GM23248 (cell line): ENCODE results near the gene SNX27. TPM values are rescaled to one million over a fixed set of nuclear protein-coding genes. Genes with fewer than 3 reads are reported as not detected.
A peak's percentile ranks its signal among the peaks of the same experiment; 100 is the strongest.

Source experiments
- DNase-seq: peaks from one replicate; pipeline ENCODE4 v3.0.0-alpha.2; 2015
- H2AFZ ChIP-seq: fragments of 200-600 bp; sonication (generic); 2 replicates; pipeline ENCODE4 v1.6.1; 2016; ENCODE audit warnings: antibody characterized with exemption
- H3F3A ChIP-seq: fragments of 200-600 bp; sonication (generic); 2 replicates; pipeline ENCODE4 v1.6.1; 2016; ENCODE audit warnings: mild to moderate bottlenecking, antibody characterized with exemption, mixed run types; ENCODE audit not compliant: insufficient read depth
- H3K27ac ChIP-seq: fragments of 200-600 bp; sonication (generic); 2 replicates; pipeline ENCODE4 v1.5.1; 2016; ENCODE audit warnings: mild to moderate bottlenecking
- H3K27me3 ChIP-seq: fragments of 200-600 bp; sonication (generic); replicated peaks from 2 replicates; pipeline ENCODE4 v1.6.1; 2016; ENCODE audit warnings: mild to moderate bottlenecking; ENCODE audit not compliant: insufficient read depth
- H3K36me3 ChIP-seq: fragments of 200-600 bp; sonication (generic); 2 replicates; pipeline ENCODE4 v1.6.1; 2016; ENCODE audit warnings: low read depth, mild to moderate bottlenecking
- H3K4me1 ChIP-seq: fragments of 200-600 bp; sonication (generic); 2 replicates; pipeline ENCODE4 v1.6.1; 2016; ENCODE audit warnings: mild to moderate bottlenecking; ENCODE audit not compliant: insufficient read depth
- H3K4me2 ChIP-seq: fragments of 200-600 bp; sonication (generic); one replicate; pipeline ENCODE4 v1.6.1; 2016; ENCODE audit warnings: mild to moderate bottlenecking; ENCODE audit not compliant: unreplicated experiment
- H3K4me3 ChIP-seq: fragments of 200-600 bp; sonication (generic); 2 replicates; pipeline ENCODE4 v1.5.1; 2016; ENCODE audit warnings: mild to moderate bottlenecking
- H3K79me2 ChIP-seq: fragments of 200-600 bp; sonication (generic); 2 replicates; pipeline ENCODE4 v1.6.1; 2016; ENCODE audit warnings: mild to moderate bottlenecking; ENCODE audit not compliant: insufficient read depth
- H3K9ac ChIP-seq: fragments of 200-600 bp; sonication (generic); 2 replicates; pipeline ENCODE4 v1.6.1; 2016; ENCODE audit warnings: mild to moderate bottlenecking
- H3K9me2 ChIP-seq: fragments of 200-600 bp; sonication (generic); 2 replicates; pipeline ENCODE4 v1.6.1; 2016; ENCODE audit warnings: mixed run types, mild to moderate bottlenecking, moderate library complexity; ENCODE audit not compliant: insufficient read depth
- H3K9me3 ChIP-seq: fragments of 200-600 bp; sonication (generic); one replicate; pipeline ENCODE4 v1.6.1; 2017; ENCODE audit warnings: low read depth
- H4K20me1 ChIP-seq: fragments of 200-600 bp; sonication (generic); 2 replicates; pipeline ENCODE4 v1.6.0; 2016; ENCODE audit not compliant: insufficient read depth
- EZH2 ChIP-seq: fragments of 200-600 bp; sonication (generic); IDR thresholded peaks from 2 replicates; pipeline ENCODE4 v1.6.1; 2018; ENCODE audit warnings: antibody characterized with exemption, mild to moderate bottlenecking; ENCODE audit not compliant: insufficient read depth, poor library complexity, severe bottlenecking
- EZH2phosphoT487 ChIP-seq: fragments of 200-600 bp; sonication (generic); IDR thresholded peaks from 2 replicates; pipeline ENCODE4 v1.6.1; 2018; ENCODE audit warnings: antibody characterized with exemption, moderate library complexity, mild to moderate bottlenecking, low read depth; ENCODE audit not compliant: insufficient read depth
- WGBS, 2 experiments: methylation state at CpG; one replicate each; pipeline ENCODE4 v1.1.6; 2015 to 2017; ENCODE audit warnings: low lambda C conversion rate in 2 of 2, low coverage in 1 of 2; ENCODE audit errors: missing lambda C conversion rate in 2 of 2; 5-methylcytosine and 5-hydroxymethylcytosine counted together
- in situ Hi-C: fragments of 300-500 bp; cut with MboI; formaldehyde crosslinking; loops from 2 replicates; pipeline ENCODE4 v1.15.0; 2020
- polyA plus RNA-seq: library from polyadenylated mRNA; unstranded; fragments of >200 nt; fragmentation: Nextera tagmentation; extraction: Ambion mirVana; gene quantifications from 2 replicates; pipeline ENCODE4 v1.2.1, GENCODE V29; 2016
- total RNA-seq: library from RNA; depleted of rRNA; stranded (reverse); fragments of >200 nt; shearing (Covaris generic); gene quantifications from 2 replicates; pipeline ENCODE4 v1.2.3, GENCODE V29; 2014

SNX27 gene
- total and polyA plus RNA-seq, 2 experiments from 2014 or later = 12.0 to 18.0 TPM

GRCh38 chr1:151583796-151584195 is 28.1 kb upstream of the SNX27 start:
- H3F3A ChIP-seq = peaks cover 6% of the 10 kb centered on the region
- in situ Hi-C loops = no loop called here
- H3K9me2 ChIP-seq = no peaks in the 10 kb centered on the region
- no peak overlapping the region for H3K9ac ChIP-seq
- no peaks in the 10 kb centered on the region for H3K79me2 ChIP-seq
- H3K9me3 ChIP-seq = no peaks in the 10 kb centered on the region
- H3K27ac ChIP-seq = no peak overlapping the region
- H2AFZ ChIP-seq = no peak overlapping the region
- no peak overlapping the region for H3K4me3 ChIP-seq
- no peak overlapping the region for H3K4me2 ChIP-seq
- no peak for TF ChIP-seq EZH2
- no peak for TF ChIP-seq EZH2phosphoT487
- H3K36me3 ChIP-seq = peaks cover 18% of the 10 kb centered on the region
- DNase-seq = no peak
- no peaks in the 10 kb centered on the region for H3K27me3 ChIP-seq
- WGBS, 2 experiments = 17 to 31% methylated on average over 2 of the region's 2 CpGs
- H4K20me1 ChIP-seq = no peaks in the 10 kb centered on the region
- peaks cover 9% of the 10 kb centered on the region for H3K4me1 ChIP-seq

- Histone ChIP-seq H3K9ac (no peak overlapping the region), H3K4me2 (no peak overlapping the region), H4K20me1 (no peaks in the 10 kb centered on the region), H3K27ac (no peak overlapping the region), H3K9me2 (no peaks in the 10 kb centered on the region), H3K79me2 (no peaks in the 10 kb centered on the region), H3F3A (peaks cover 1% of the 10 kb centered on the region), H2AFZ (no peak overlapping the region), H3K4me1 (peaks cover 4% of the 10 kb centered on the region), H3K36me3 (peaks cover 14% of the 10 kb centered on the region), H3K4me3 (no peak overlapping the region), H3K9me3 (no peaks in the 10 kb centered on the region), H3K27me3 (no peaks in the 10 kb centered on the region)
- WGBS, 2 experiments = 31 to 37% methylated on average over 6 of the region's 6 CpGs
- DNase-seq = no peak
- in situ Hi-C loops = no loop called here
- TF ChIP-seq EZH2phosphoT487 (no peak), EZH2 (no peak)
Measured at GRCh38 chr1:151584278-151584677, 27.6 kb upstream of the SNX27 start.

GRCh38 chr1:151584780-151585179 is 27.1 kb upstream of the SNX27 start:
- Histone ChIP-seq H3K27ac (no peak overlapping the region), H3K9ac (no peak overlapping the region), H3F3A (no peaks in the 10 kb centered on the region), H3K9me3 (no peaks in the 10 kb centered on the region), H3K27me3 (no peaks in the 10 kb centered on the region), H3K9me2 (no peaks in the 10 kb centered on the region), H3K4me2 (no peak overlapping the region), H3K4me1 (no peaks in the 10 kb centered on the region), H4K20me1 (no peaks in the 10 kb centered on the region), H2AFZ (no peak overlapping the region), H3K79me2 (no peaks in the 10 kb centered on the region), H3K36me3 (peaks cover 14% of the 10 kb centered on the region), H3K4me3 (no peak overlapping the region)
- TF ChIP-seq EZH2phosphoT487 = no peak
- no peak for TF ChIP-seq EZH2
- no peak for DNase-seq
- WGBS, 2 experiments = 52 to 56% methylated on average over 7 of the region's 7 CpGs
- in situ Hi-C loops = no loop called here

- no peak for TF ChIP-seq EZH2phosphoT487
- H3K36me3 ChIP-seq = peaks cover 9% of the 10 kb centered on the region; the same call in 1 of the 2 replicates
- H3K4me2 ChIP-seq = no peak overlapping the region
- peak; percentile 65 for DNase-seq
- H3K4me1 ChIP-seq = no peaks in the 10 kb centered on the region
- no peaks in the 10 kb centered on the region for H3F3A ChIP-seq
- no peaks in the 10 kb centered on the region for H3K27me3 ChIP-seq
- WGBS, 2 experiments = 21 to 50% methylated on average over 1 of the region's 1 CpG
- H3K9ac ChIP-seq = no peak overlapping the region
- no peaks in the 10 kb centered on the region for H4K20me1 ChIP-seq
- H2AFZ ChIP-seq = no peak overlapping the region
- H3K27ac ChIP-seq = no peak overlapping the region
- H3K79me2 ChIP-seq = no peaks in the 10 kb centered on the region
- H3K9me3 ChIP-seq = no peaks in the 10 kb centered on the region
- H3K4me3 ChIP-seq = no peak overlapping the region
- H3K9me2 ChIP-seq = no peaks in the 10 kb centered on the region
- in situ Hi-C loops = no loop called here
Measured at GRCh38 chr1:151585622-151586021, 26.2 kb upstream of the SNX27 start.

- Histone ChIP-seq H3K4me2 (no peak overlapping the region), H3K9me2 (no peaks in the 10 kb centered on the region), H3K27me3 (no peaks in the 10 kb centered on the region), H4K20me1 (no peaks in the 10 kb centered on the region), H3K9me3 (no peaks in the 10 kb centered on the region), H3K4me1 (no peaks in the 10 kb centered on the region), H3K79me2 (no peaks in the 10 kb centered on the region), H3F3A (no peaks in the 10 kb centered on the region), H3K4me3 (no peak overlapping the region), H3K27ac (no peak overlapping the region), H2AFZ (no peak overlapping the region), H3K9ac (no peak overlapping the region), H3K36me3 (no peaks in the 10 kb centered on the region)
- no peak for TF ChIP-seq EZH2phosphoT487
- no peak for TF ChIP-seq EZH2
- DNase-seq = no peak
- WGBS, 2 experiments = 76 to 81% methylated on average over 3 of the region's 3 CpGs
- in situ Hi-C loops = no loop called here
Measured at GRCh38 chr1:151590961-151591360, 20.9 kb upstream of the SNX27 start.
